Spinal cord (tissue), 10 donors: ENCODE measurements around the gene MAGI1. TPM values are rescaled to one million over a fixed set of nuclear protein-coding genes. Genes with fewer than 3 reads are reported as not detected.

Source experiments
- DNase-seq, 6 donors: peaks; one replicate each; pipeline versions ENCODE4 v3.0.0 to v3.0.0-alpha.2; 2013 to 2015; ENCODE audit warnings: low spot score in 6 of 6, low read depth in 4 of 6
- H3K27ac ChIP-seq: one replicate; pipeline ENCODE4 v1.5.1; 2013; ENCODE audit warnings: low read depth, low read length, control low read depth
- H3K27me3 ChIP-seq: one replicate; pipeline ENCODE4 v1.6.1; 2013; ENCODE audit warnings: low read length; ENCODE audit not compliant: control insufficient read depth, insufficient read depth
- H3K36me3 ChIP-seq: one replicate; pipeline ENCODE4 v1.6.1; 2013; ENCODE audit warnings: low read length; ENCODE audit not compliant: control insufficient read depth, insufficient read depth
- H3K4me1 ChIP-seq: one replicate; pipeline ENCODE4 v1.6.1; 2013; ENCODE audit warnings: low read length; ENCODE audit not compliant: control insufficient read depth, insufficient read depth
- H3K4me3 ChIP-seq: one replicate; pipeline ENCODE4 v1.5.1; 2013; ENCODE audit warnings: low read depth, low read length, control low read depth
- H3K9me3 ChIP-seq: one replicate; pipeline ENCODE4 v1.6.1; 2013; ENCODE audit warnings: low read length; ENCODE audit not compliant: control insufficient read depth, insufficient read depth
- WGBS: methylation state at CpG from one replicate; pipeline ENCODE4 v1.1.5; 2013; ENCODE audit warnings: missing lambda C conversion rate; ENCODE audit not compliant: insufficient coverage; 5-methylcytosine and 5-hydroxymethylcytosine counted together
- polyA plus RNA-seq, 2 donors: library from polyadenylated mRNA; unstranded; fragments of 120-200 nt; gene quantifications; one replicate each; pipeline ENCODE4 v1.2.1, GENCODE V29; 2013; ENCODE audit not compliant: insufficient read length in 2 of 2
- total RNA-seq, 2 donors: library from RNA; depleted of rRNA in 1 of 2; stranded (reverse); fragments of 120-200 nt in 1 of 2; fragments of >200 nt in 1 of 2; gene quantifications; one replicate each; pipeline versions ENCODE4 v1.2.3 to v1.2.4, GENCODE V29; 2013 to 2014
- donor health status: healthy.

Gene MAGI1
- total and polyA plus RNA-seq, 4 donors, result 41.5 to 86.3 (median 62.7) TPM

GRCh38 chr3:65438096-65438495 lies 600.6 kb downstream of the MAGI1 start:
- H3K36me3 ChIP-seq, result no peaks in the 10 kb centered on the region
- no peaks in the 10 kb centered on the region for H3K27me3 ChIP-seq
- H3K27ac ChIP-seq, result no peak overlapping the region
- no peaks in the 10 kb centered on the region for H3K9me3 ChIP-seq
- H3K4me1 ChIP-seq, result peaks cover 4% of the 10 kb centered on the region
- no peak overlapping the region for H3K4me3 ChIP-seq
- no peak for DNase-seq
- WGBS, result no CpG with 5 or more reads among the region's 3 CpGs

GRCh38 chr3:65436580-65436979 lies 602.1 kb downstream of the MAGI1 start:
- no peak overlapping the region for H3K4me3 ChIP-seq
- H3K27me3 ChIP-seq, result no peaks in the 10 kb centered on the region
- H3K4me1 ChIP-seq, result peaks cover 4% of the 10 kb centered on the region
- DNase-seq, result peak in 2 of 6 donors; percentile 52 to 79
- H3K9me3 ChIP-seq, result no peaks in the 10 kb centered on the region
- WGBS, result no CpG with 5 or more reads among the region's 1 CpG
- H3K27ac ChIP-seq, result no peak overlapping the region
- H3K36me3 ChIP-seq, result peaks cover 6% of the 10 kb centered on the region

- WGBS, result 90% methylated on average over 2 of the region's 5 CpGs
- Histone ChIP-seq H3K27ac (no peak overlapping the region), H3K9me3 (no peaks in the 10 kb centered on the region), H3K36me3 (peaks cover 21% of the 10 kb centered on the region), H3K4me1 (no peaks in the 10 kb centered on the region), H3K4me3 (no peak overlapping the region), H3K27me3 (no peaks in the 10 kb centered on the region)
- DNase-seq, result no peak
Measured at GRCh38 chr3:65433480-65433879, 605.2 kb downstream of the MAGI1 start.

GRCh38 chr3:65432388-65433003 lies 606.2 kb downstream of the MAGI1 start:
- Histone ChIP-seq H3K27ac (no peak overlapping the region), H3K4me3 (no peak overlapping the region), H3K9me3 (no peaks in the 10 kb centered on the region), H3K36me3 (peaks cover 21% of the 10 kb centered on the region), H3K4me1 (no peaks in the 10 kb centered on the region), H3K27me3 (no peaks in the 10 kb centered on the region)
- DNase-seq, result no peak
- 96% methylated on average over 6 of the region's 6 CpGs for WGBS

GRCh38 chr3:65425880-65426279 lies 612.8 kb downstream of the MAGI1 start:
- Histone ChIP-seq H3K4me1 (no peaks in the 10 kb centered on the region), H3K36me3 (peaks cover 20% of the 10 kb centered on the region), H3K27me3 (no peaks in the 10 kb centered on the region), H3K4me3 (no peak overlapping the region), H3K27ac (no peak overlapping the region), H3K9me3 (no peaks in the 10 kb centered on the region)
- peak in 2 of 6 donors; percentile 30 to 72 for DNase-seq
- WGBS, result 50% methylated on average over 1 of the region's 3 CpGs

GRCh38 chr3:65422154-65422553 lies 616.6 kb downstream of the MAGI1 start:
- peaks cover 8% of the 10 kb centered on the region for H3K36me3 ChIP-seq
- WGBS, result no CpG with 5 or more reads among the region's 3 CpGs
- no peaks in the 10 kb centered on the region for H3K4me1 ChIP-seq
- no peak overlapping the region for H3K27ac ChIP-seq
- no peaks in the 10 kb centered on the region for H3K9me3 ChIP-seq
- no peaks in the 10 kb centered on the region for H3K27me3 ChIP-seq
- DNase-seq, result no peak
- H3K4me3 ChIP-seq, result no peak overlapping the region

- H3K36me3 ChIP-seq, result peaks cover 4% of the 10 kb centered on the region
- no peak overlapping the region for H3K27ac ChIP-seq
- H3K27me3 ChIP-seq, result no peaks in the 10 kb centered on the region
- no peaks in the 10 kb centered on the region for H3K4me1 ChIP-seq
- no peak overlapping the region for H3K4me3 ChIP-seq
- DNase-seq, result no peak
- WGBS, result 71% methylated on average over 1 of the region's 2 CpGs
- no peaks in the 10 kb centered on the region for H3K9me3 ChIP-seq
Measured at GRCh38 chr3:65419233-65419632, 619.5 kb downstream of the MAGI1 start.

- WGBS, result 100% methylated on average over 2 of the region's 3 CpGs
- Histone ChIP-seq H3K4me3 (no peak overlapping the region), H3K27me3 (no peaks in the 10 kb centered on the region), H3K27ac (no peak overlapping the region), H3K4me1 (peaks cover 3% of the 10 kb centered on the region), H3K36me3 (no peaks in the 10 kb centered on the region), H3K9me3 (no peaks in the 10 kb centered on the region)
- DNase-seq, result no peak
Measured at GRCh38 chr3:65413891-65414290, 624.8 kb downstream of the MAGI1 start.

GRCh38 chr3:65412588-65412987 lies 626.1 kb downstream of the MAGI1 start:
- WGBS, result 51% methylated on average over 2 of the region's 2 CpGs
- H3K27ac ChIP-seq, result no peak overlapping the region
- DNase-seq, result peak in 2 of 6 donors; percentile 64 to 79

GRCh38 chr3:65411367-65411766 lies 627.4 kb downstream of the MAGI1 start:
- Histone ChIP-seq H3K36me3 (no peaks in the 10 kb centered on the region), H3K4me1 (peaks cover 3% of the 10 kb centered on the region), H3K27ac (no peak overlapping the region), H3K27me3 (no peaks in the 10 kb centered on the region), H3K9me3 (no peaks in the 10 kb centered on the region), H3K4me3 (no peak overlapping the region)
- 90% methylated on average over 2 of the region's 3 CpGs for WGBS
- DNase-seq, result no peak

More at GRCh38 chr3:65412588-65412987, 626.1 kb downstream of the MAGI1 start:
- Histone ChIP-seq H3K4me3 (no peak overlapping the region), H3K27me3 (no peaks in the 10 kb centered on the region), H3K4me1 (peaks cover 3% of the 10 kb centered on the region), H3K9me3 (no peaks in the 10 kb centered on the region), H3K36me3 (no peaks in the 10 kb centered on the region)
